ENCODE results near the gene LAMTOR2.

DNA sequence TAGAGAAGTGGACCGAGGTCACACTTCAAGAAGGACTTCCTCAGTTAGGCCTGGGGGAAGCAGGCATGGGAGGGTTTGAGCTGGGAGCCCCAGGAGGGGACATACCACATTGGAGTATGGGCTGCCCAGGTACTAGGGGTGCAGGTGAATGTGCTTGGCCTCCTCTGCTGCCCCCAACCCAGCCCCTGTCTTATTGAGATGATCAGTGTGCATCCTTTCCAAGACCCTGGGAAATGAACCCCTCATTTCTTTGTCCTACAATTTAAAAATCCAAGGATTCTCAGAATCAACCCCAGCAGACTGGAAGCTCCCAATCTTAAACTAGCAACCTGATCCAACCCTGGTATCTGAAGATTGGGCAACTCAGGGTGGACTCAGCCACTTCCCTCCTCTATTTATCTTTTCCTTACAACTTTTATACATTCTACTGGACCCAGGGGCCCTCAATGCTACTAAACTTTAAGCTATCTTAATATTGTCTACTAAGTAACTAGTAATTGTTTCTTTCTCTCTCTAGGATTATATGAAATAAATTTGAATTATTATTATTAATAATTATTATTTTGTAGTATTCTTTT is 18.6 kb downstream of the LAMTOR2 start:
- TF ChIP-seq, protein P1, sequence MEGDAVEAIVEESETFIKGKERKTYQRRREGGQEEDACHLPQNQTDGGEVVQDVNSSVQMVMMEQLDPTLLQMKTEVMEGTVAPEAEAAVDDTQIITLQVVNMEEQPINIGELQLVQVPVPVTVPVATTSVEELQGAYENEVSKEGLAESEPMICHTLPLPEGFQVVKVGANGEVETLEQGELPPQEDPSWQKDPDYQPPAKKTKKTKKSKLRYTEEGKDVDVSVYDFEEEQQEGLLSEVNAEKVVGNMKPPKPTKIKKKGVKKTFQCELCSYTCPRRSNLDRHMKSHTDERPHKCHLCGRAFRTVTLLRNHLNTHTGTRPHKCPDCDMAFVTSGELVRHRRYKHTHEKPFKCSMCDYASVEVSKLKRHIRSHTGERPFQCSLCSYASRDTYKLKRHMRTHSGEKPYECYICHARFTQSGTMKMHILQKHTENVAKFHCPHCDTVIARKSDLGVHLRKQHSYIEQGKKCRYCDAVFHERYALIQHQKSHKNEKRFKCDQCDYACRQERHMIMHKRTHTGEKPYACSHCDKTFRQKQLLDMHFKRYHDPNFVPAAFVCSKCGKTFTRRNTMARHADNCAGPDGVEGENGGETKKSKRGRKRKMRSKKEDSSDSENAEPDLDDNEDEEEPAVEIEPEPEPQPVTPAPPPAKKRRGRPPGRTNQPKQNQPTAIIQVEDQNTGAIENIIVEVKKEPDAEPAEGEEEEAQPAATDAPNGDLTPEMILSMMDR (conservative IDR thresholded peaks at IDR 0.05; ENCODE audit: low read depth, low read length) = no peak
- TF ChIP-seq EZH2 (IDR thresholded peaks at IDR 0.05; ENCODE audit: borderline replicate concordance, low read depth, low read length, poor library complexity, severe bottlenecking) = no peak

Measured in A673 (cell line).